Measurements from ENCODE around the gene WWC1. TPM values are rescaled to one million over a fixed set of nuclear protein-coding genes. Genes with fewer than 3 reads are reported as not detected.
A peak's percentile ranks its signal among the peaks of the same experiment; 100 is the strongest.

The WWC1 gene
- total and polyA plus RNA-seq, 12 donors: 0.10 to 5.8 (median 0.55) TPM

DNA sequence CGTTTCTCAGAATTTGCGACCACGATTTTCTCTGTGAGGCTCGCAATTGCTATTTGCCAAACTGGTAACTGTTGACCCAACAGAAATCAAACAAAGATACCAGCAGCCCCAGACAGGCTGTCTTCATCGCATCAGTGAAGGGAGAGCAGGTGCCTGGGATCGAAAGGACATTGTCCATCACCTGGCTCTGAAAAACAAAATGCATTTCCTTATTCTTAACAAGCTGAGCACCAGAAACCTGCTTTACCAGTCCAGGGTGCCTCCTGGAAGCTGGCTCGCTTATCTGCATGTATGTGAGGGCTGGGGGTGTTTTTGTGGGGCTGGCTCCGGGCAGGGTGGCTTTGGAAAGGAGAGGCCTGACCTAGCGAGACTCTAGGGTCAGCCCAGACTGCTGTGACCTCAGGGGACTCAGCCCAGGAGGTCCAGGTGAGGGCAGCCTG, 24.7 kb downstream of the WWC1 start:
- Histone ChIP-seq H3K4me1 (replicated peaks in 1 of 2) (no peaks in the 10 kb centered on the region), H3K27me3 (no peaks in the 10 kb centered on the region), H3K27ac (no peak overlapping the region), H3K36me3 (replicated peaks in 1 of 2) (no peaks in the 10 kb centered on the region), H3K9me3 (replicated peaks in 1 of 3) (no peaks in the 10 kb centered on the region), H3K4me3 (no peak overlapping the region)
- 70 to 81% (median 77%) methylated on average over 7 to 9 of the region's 9 CpGs for WGBS, 4 donors
- TF ChIP-seq, protein P1, sequence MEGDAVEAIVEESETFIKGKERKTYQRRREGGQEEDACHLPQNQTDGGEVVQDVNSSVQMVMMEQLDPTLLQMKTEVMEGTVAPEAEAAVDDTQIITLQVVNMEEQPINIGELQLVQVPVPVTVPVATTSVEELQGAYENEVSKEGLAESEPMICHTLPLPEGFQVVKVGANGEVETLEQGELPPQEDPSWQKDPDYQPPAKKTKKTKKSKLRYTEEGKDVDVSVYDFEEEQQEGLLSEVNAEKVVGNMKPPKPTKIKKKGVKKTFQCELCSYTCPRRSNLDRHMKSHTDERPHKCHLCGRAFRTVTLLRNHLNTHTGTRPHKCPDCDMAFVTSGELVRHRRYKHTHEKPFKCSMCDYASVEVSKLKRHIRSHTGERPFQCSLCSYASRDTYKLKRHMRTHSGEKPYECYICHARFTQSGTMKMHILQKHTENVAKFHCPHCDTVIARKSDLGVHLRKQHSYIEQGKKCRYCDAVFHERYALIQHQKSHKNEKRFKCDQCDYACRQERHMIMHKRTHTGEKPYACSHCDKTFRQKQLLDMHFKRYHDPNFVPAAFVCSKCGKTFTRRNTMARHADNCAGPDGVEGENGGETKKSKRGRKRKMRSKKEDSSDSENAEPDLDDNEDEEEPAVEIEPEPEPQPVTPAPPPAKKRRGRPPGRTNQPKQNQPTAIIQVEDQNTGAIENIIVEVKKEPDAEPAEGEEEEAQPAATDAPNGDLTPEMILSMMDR (IDR thresholded peaks at IDR 0.05): no peak
- no peak for TF ChIP-seq POLR2A (IDR thresholded peaks at IDR 0.05)
- DNase-seq: no peak
- intact Hi-C loops (cut with DNase I): no loop called here

DNA sequence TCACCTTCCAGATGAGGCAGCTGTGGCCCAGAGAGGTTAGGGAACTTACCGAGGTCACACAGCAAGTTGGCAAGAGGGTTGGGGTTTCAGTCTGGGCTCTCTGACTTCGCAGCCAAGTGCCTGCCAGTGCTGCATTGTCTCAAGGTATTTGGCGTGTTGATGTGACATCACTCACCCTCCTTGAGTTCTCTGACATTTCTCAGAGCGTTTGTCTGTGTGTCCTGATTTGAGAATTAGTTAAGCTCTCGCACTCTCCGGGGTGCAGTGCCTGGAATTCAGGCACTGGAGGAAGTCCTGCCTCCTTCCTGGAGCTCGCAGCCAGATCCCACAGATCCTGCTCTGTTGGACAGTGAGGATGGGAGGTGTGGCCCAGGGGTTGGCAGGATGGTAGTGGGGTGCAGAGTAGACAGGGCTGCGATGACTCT, 25.7 kb downstream of the WWC1 start:
- Histone ChIP-seq H3K36me3 (replicated peaks in 1 of 2) (no peaks in the 10 kb centered on the region), H3K27me3 (no peaks in the 10 kb centered on the region), H3K9me3 (replicated peaks in 1 of 3) (no peaks in the 10 kb centered on the region), H3K27ac (no peak overlapping the region), H3K4me3 (no peak overlapping the region), H3K4me1 (replicated peaks in 1 of 2) (no peaks in the 10 kb centered on the region)
- no peak for DNase-seq
- TF ChIP-seq, protein P1 (IDR thresholded peaks at IDR 0.05): no peak
- no peak for TF ChIP-seq POLR2A (IDR thresholded peaks at IDR 0.05)
- intact Hi-C loops (cut with DNase I): no loop called here
- WGBS, 4 donors: 66 to 78% (median 75%) methylated on average over 7 to 8 of the region's 8 CpGs

DNA sequence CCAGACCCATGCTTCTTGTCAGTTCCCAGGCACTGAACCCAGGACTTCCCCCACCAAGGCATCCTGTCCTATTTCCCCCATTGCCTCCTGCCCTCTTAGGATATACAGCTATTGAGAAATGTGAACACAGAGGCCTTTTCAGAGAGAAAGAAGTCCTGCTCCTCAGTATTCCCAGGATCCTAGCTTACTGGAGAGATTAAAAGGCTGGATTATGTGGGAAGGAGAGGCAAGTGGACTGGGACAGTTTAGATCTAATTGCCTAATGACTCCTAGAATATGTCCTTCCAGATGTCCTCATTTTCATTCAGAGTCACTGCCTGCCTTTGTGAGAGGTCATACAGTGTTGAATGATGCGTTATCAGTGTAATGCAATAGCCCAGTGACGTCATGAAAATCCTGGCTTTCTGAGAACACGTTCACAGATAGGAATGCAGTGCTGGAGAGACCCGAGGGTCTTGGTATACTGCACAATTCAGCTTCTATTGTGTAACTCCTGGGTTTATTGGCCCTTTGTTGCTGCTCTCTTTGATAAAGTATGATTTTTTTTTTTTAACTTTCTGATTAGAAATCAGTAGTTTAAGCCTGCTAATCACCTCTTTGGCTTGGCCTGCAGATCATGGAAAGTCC, 26.2 kb downstream of the WWC1 start:
- Histone ChIP-seq H3K27me3 (no peaks in the 10 kb centered on the region), H3K4me3 (no peak overlapping the region), H3K27ac (no peak overlapping the region), H3K4me1 (replicated peaks in 1 of 2) (no peaks in the 10 kb centered on the region), H3K9me3 (replicated peaks in 1 of 3) (no peaks in the 10 kb centered on the region), H3K36me3 (replicated peaks in 1 of 2) (no peaks in the 10 kb centered on the region)
- peak in 4 of 7 donors; percentile 18 to 58 (median 38) for DNase-seq
- WGBS, 4 donors: 18 to 35% (median 28%) methylated on average over 4 of the region's 4 CpGs
- intact Hi-C loops (cut with DNase I): no loop called here
- TF ChIP-seq POLR2A (IDR thresholded peaks at IDR 0.05): no peak
- TF ChIP-seq, protein P1 (IDR thresholded peaks at IDR 0.05): no peak

DNA sequence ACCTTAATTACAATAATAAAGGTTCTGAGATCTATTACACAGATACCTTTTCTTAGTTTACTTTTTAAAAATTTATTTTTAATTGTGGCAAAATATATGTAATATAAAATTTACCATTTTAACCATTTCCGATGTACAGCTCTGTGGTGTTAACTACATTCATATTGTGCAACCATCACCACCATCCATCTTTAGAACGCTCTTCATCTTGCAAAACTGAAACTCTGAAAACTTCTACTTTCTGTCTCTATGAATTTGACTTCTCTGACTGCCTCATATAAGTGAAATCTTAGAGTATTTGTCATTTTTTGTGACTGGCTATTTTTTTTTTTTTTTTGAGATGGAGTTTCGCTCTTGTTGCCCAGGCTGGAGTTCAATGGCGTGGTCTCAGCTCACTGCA, 26.8 kb downstream of the WWC1 start:
- Histone ChIP-seq H3K27me3 (no peaks in the 10 kb centered on the region), H3K27ac (no peak overlapping the region), H3K4me1 (replicated peaks in 1 of 2) (no peaks in the 10 kb centered on the region), H3K4me3 (no peak overlapping the region), H3K9me3 (replicated peaks in 1 of 3) (no peaks in the 10 kb centered on the region), H3K36me3 (replicated peaks in 1 of 2) (no peaks in the 10 kb centered on the region)
- WGBS, 4 donors: 83 to 92% (median 88%) methylated on average over 4 of the region's 4 CpGs
- no peak for DNase-seq
- intact Hi-C loops (cut with DNase I): no loop called here
- no peak for TF ChIP-seq POLR2A (IDR thresholded peaks at IDR 0.05)
- TF ChIP-seq, protein P1 (IDR thresholded peaks at IDR 0.05): no peak

Measured in adrenal gland (tissue), 12 donors.